ENCODE results near the gene BMERB1.
"Not testable (repeated sequence)": the region's sequence is repeated elsewhere in the genome, so short reads cannot be mapped to it uniquely, and the experiment has no call there.

DNA sequence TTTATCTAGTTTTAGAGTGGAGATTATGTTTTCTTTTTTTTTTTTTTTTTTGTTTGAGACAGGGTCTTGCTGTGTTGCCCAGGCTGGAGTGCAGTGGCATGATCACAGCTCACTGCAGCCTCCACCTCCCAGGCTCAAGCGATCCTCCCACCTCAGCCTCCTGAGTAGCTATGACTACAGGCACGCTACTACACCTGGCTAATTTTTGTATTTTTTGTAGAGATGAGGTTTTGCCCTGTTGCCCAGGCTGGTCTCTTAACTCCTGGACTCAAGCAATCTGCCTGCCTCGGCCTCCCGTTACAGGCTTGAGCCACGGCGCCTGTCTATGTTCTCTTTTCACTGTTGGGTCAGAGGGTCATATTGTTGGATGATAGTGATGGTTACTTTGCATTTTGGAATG lies 34.1 kb upstream of the BMERB1 start:
- TF ChIP-seq, protein P1, sequence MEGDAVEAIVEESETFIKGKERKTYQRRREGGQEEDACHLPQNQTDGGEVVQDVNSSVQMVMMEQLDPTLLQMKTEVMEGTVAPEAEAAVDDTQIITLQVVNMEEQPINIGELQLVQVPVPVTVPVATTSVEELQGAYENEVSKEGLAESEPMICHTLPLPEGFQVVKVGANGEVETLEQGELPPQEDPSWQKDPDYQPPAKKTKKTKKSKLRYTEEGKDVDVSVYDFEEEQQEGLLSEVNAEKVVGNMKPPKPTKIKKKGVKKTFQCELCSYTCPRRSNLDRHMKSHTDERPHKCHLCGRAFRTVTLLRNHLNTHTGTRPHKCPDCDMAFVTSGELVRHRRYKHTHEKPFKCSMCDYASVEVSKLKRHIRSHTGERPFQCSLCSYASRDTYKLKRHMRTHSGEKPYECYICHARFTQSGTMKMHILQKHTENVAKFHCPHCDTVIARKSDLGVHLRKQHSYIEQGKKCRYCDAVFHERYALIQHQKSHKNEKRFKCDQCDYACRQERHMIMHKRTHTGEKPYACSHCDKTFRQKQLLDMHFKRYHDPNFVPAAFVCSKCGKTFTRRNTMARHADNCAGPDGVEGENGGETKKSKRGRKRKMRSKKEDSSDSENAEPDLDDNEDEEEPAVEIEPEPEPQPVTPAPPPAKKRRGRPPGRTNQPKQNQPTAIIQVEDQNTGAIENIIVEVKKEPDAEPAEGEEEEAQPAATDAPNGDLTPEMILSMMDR (IDR thresholded peaks at IDR 0.05) = not testable (repeated sequence)
- not testable (repeated sequence) for TF ChIP-seq POLR2A (IDR thresholded peaks at IDR 0.05)
